ENCODE measurements around the gene MED1. TPM values are rescaled to one million over a fixed set of nuclear protein-coding genes. Genes with fewer than 3 reads are reported as not detected.
"Not testable (repeated sequence)": the region's sequence is repeated elsewhere in the genome, so short reads cannot be mapped to it uniquely, and the experiment has no call there.

Gene MED1
- total RNA-seq, 1 donor from 2014 or later: 41.6 TPM

- Mint-ChIP-seq H3K27ac (no peak overlapping the region), H3K4me3 (ENCODE audit: low read depth) (no peak overlapping the region)
- no peak for DNase-seq (ENCODE audit: low spot score, unreplicated experiment)
Measured at GRCh38 chr17:39485555-39485954, 34.5 kb upstream of the MED1 start.

GRCh38 chr17:39484178-39484577, 33.1 kb upstream of the MED1 start:
- H3K36me3 Mint-ChIP-seq (ENCODE audit: insufficient read depth): peaks cover 10% of the 10 kb centered on the region

More at GRCh38 chr17:39485555-39485954, 34.5 kb upstream of the MED1 start:
- no peaks in the 10 kb centered on the region for H3K27me3 Mint-ChIP-seq
- no peaks in the 10 kb centered on the region for H3K9me3 Mint-ChIP-seq (ENCODE audit: low read depth)
- H3K4me1 Mint-ChIP-seq (ENCODE audit: low read depth): no peaks in the 10 kb centered on the region
- no peak for TF ChIP-seq CTCF (IDR thresholded peaks at IDR 0.05; ENCODE audit: unreplicated experiment)
- peaks cover 7% of the 10 kb centered on the region for H3K36me3 Mint-ChIP-seq (ENCODE audit: insufficient read depth)

GRCh38 chr17:39483506-39483905, 32.4 kb upstream of the MED1 start:
- Mint-ChIP-seq H3K27me3 (no peaks in the 10 kb centered on the region), H3K36me3 (ENCODE audit: insufficient read depth) (peaks cover 10% of the 10 kb centered on the region), H3K4me3 (ENCODE audit: low read depth) (no peak overlapping the region), H3K9me3 (ENCODE audit: low read depth) (no peaks in the 10 kb centered on the region), H3K27ac (peak overlapping the region; percentile 81), H3K4me1 (ENCODE audit: low read depth) (no peaks in the 10 kb centered on the region)
- no peak for DNase-seq (ENCODE audit: low spot score, unreplicated experiment)
- no peak for TF ChIP-seq CTCF (IDR thresholded peaks at IDR 0.05; ENCODE audit: unreplicated experiment)

More at GRCh38 chr17:39484178-39484577, 33.1 kb upstream of the MED1 start:
- DNase-seq (ENCODE audit: low spot score, unreplicated experiment): no peak
- H3K27ac Mint-ChIP-seq: no peak overlapping the region
- TF ChIP-seq CTCF (IDR thresholded peaks at IDR 0.05; ENCODE audit: unreplicated experiment): no peak
- no peak overlapping the region for H3K4me3 Mint-ChIP-seq (ENCODE audit: low read depth)
- H3K27me3 Mint-ChIP-seq: no peaks in the 10 kb centered on the region
- no peaks in the 10 kb centered on the region for H3K4me1 Mint-ChIP-seq (ENCODE audit: low read depth)
- H3K9me3 Mint-ChIP-seq (ENCODE audit: low read depth): no peaks in the 10 kb centered on the region

GRCh38 chr17:39479631-39480030, 28.6 kb upstream of the MED1 start:
- not testable (repeated sequence) for H3K27me3 Mint-ChIP-seq; DNase-seq (ENCODE audit: low spot score, unreplicated experiment); H3K4me1 Mint-ChIP-seq (ENCODE audit: low read depth); H3K27ac Mint-ChIP-seq; H3K9me3 Mint-ChIP-seq (ENCODE audit: low read depth); H3K4me3 Mint-ChIP-seq (ENCODE audit: low read depth)
- peaks cover 10% of the 10 kb centered on the region for H3K36me3 Mint-ChIP-seq (ENCODE audit: insufficient read depth)

- no peaks in the 10 kb centered on the region for H3K4me1 Mint-ChIP-seq (ENCODE audit: low read depth)
- no peaks in the 10 kb centered on the region for H3K27me3 Mint-ChIP-seq
- no peak for DNase-seq (ENCODE audit: low spot score, unreplicated experiment)
- no peaks in the 10 kb centered on the region for H3K9me3 Mint-ChIP-seq (ENCODE audit: low read depth)
- peaks cover 10% of the 10 kb centered on the region for H3K36me3 Mint-ChIP-seq (ENCODE audit: insufficient read depth)
- no peak overlapping the region for H3K4me3 Mint-ChIP-seq (ENCODE audit: low read depth)
- H3K27ac Mint-ChIP-seq: no peak overlapping the region
- TF ChIP-seq CTCF (IDR thresholded peaks at IDR 0.05; ENCODE audit: unreplicated experiment): no peak
Measured at GRCh38 chr17:39473310-39473709, 22.2 kb upstream of the MED1 start.

GRCh38 chr17:39468610-39469009, 17.5 kb upstream of the MED1 start:
- not testable (repeated sequence) for H3K27ac Mint-ChIP-seq; H3K4me3 Mint-ChIP-seq (ENCODE audit: low read depth); H3K27me3 Mint-ChIP-seq; H3K9me3 Mint-ChIP-seq (ENCODE audit: low read depth); DNase-seq (ENCODE audit: low spot score, unreplicated experiment)
- Mint-ChIP-seq H3K4me1 (ENCODE audit: low read depth) (peaks cover 19% of the 10 kb centered on the region), H3K36me3 (ENCODE audit: insufficient read depth) (peaks cover 17% of the 10 kb centered on the region)

GRCh38 chr17:39464639-39465181, 13.6 kb upstream of the MED1 start:
- H3K27ac Mint-ChIP-seq: peak overlapping the region; percentile 73

More at GRCh38 chr17:39464639-39465181, 13.6 kb upstream of the MED1 start:
- H3K9me3 Mint-ChIP-seq (ENCODE audit: low read depth); H3K27me3 Mint-ChIP-seq; DNase-seq (ENCODE audit: low spot score, unreplicated experiment): not testable (repeated sequence)
- Mint-ChIP-seq H3K4me3 (ENCODE audit: low read depth) (peak overlapping the region; percentile 100), H3K36me3 (ENCODE audit: insufficient read depth) (peaks cover 10% of the 10 kb centered on the region), H3K4me1 (ENCODE audit: low read depth) (peaks cover 31% of the 10 kb centered on the region)

Data from progenitor cell of endocrine pancreas (in vitro differentiated cells).